GM23338 (cell line): ENCODE results near the gene LAT. TPM values are rescaled to one million over a fixed set of nuclear protein-coding genes. Genes with fewer than 3 reads are reported as not detected.

Source experiments
- ATAC-seq: fragments of 200-7000 bp; cut with Tn5 transposase; 3 replicates; pipeline ENCODE4 v1.9.1; 2020
- DNase-seq: peaks from one replicate; pipeline ENCODE4 v3.0.0-alpha.2; 2015; ENCODE audit warnings: low spot score
- H2AFZ ChIP-seq: fragments of 200-600 bp; sonication (generic); 2 replicates; pipeline ENCODE4 v1.8.0; 2016; ENCODE audit warnings: antibody characterized with exemption, mild to moderate bottlenecking, moderate library complexity
- H3F3A ChIP-seq: fragments of 200-600 bp; sonication (generic); replicated peaks from 2 replicates; pipeline ENCODE4 v1.8.0; 2017; ENCODE audit warnings: antibody characterized with exemption, mixed run types, low read depth
- H3K27ac ChIP-seq: fragments of 200-600 bp; sonication (generic); 2 replicates; pipeline ENCODE4 v1.6.1; 2016; ENCODE audit warnings: low read depth
- H3K27me3 ChIP-seq: fragments of 200-600 bp; sonication (generic); 2 replicates; pipeline ENCODE4 v1.8.0; 2016; ENCODE audit warnings: mild to moderate bottlenecking, mixed run types, moderate library complexity; ENCODE audit not compliant: insufficient read depth
- H3K36me3 ChIP-seq: fragments of 200-600 bp; sonication (generic); 2 replicates; pipeline ENCODE4 v1.8.0; 2016; ENCODE audit warnings: mild to moderate bottlenecking; ENCODE audit not compliant: insufficient read depth
- H3K4me1 ChIP-seq: fragments of 200-600 bp; sonication (generic); 2 replicates; pipeline ENCODE4 v1.8.0; 2016; ENCODE audit warnings: mild to moderate bottlenecking, moderate library complexity; ENCODE audit not compliant: insufficient read depth
- H3K4me2 ChIP-seq: fragments of 200-600 bp; sonication (generic); 2 replicates; pipeline ENCODE4 v1.7.1; 2017; ENCODE audit warnings: mixed run types
- H3K4me3 ChIP-seq: fragments of 200-600 bp; sonication (generic); 2 replicates; pipeline ENCODE4 v1.6.1; 2016; ENCODE audit warnings: mixed run types
- H3K79me2 ChIP-seq: fragments of 200-600 bp; sonication (generic); replicated peaks from 2 replicates; pipeline ENCODE4 v1.8.0; 2017; ENCODE audit warnings: mild to moderate bottlenecking; ENCODE audit not compliant: insufficient read depth
- H3K9me2 ChIP-seq: fragments of 200-600 bp; sonication (generic); 2 replicates; pipeline ENCODE4 v1.8.0; 2017; ENCODE audit not compliant: insufficient read depth
- H4K20me1 ChIP-seq: fragments of 200-600 bp; sonication (generic); replicated peaks from 2 replicates; pipeline ENCODE4 v1.8.0; 2017; ENCODE audit warnings: mild to moderate bottlenecking; ENCODE audit not compliant: insufficient read depth
- H3K27ac Mint-ChIP-seq: 2 replicates; pipeline ENCODE4 v1.8.0; 2020; ENCODE audit warnings: inconsistent platforms, mild to moderate bottlenecking, moderate library complexity, mixed read lengths
- H3K27me3 Mint-ChIP-seq: 3 replicates; pipeline ENCODE4 v1.8.0; 2022; ENCODE audit warnings: low read depth, mild to moderate bottlenecking, moderate library complexity, mixed read lengths, inconsistent platforms; ENCODE audit not compliant: insufficient read depth, poor library complexity
- H3K36me3 Mint-ChIP-seq: 3 replicates; pipeline ENCODE4 v1.8.0; 2021; ENCODE audit warnings: low read depth, mild to moderate bottlenecking, inconsistent platforms, moderate library complexity, mixed read lengths
- H3K4me1 Mint-ChIP-seq: 3 replicates; pipeline ENCODE4 v1.8.0; 2020; ENCODE audit warnings: mild to moderate bottlenecking, inconsistent platforms, mixed read lengths
- H3K4me3 Mint-ChIP-seq: 3 replicates; pipeline ENCODE4 v1.8.0; 2021; ENCODE audit warnings: moderate library complexity, mild to moderate bottlenecking, inconsistent platforms, mixed read lengths
- H3K9me3 Mint-ChIP-seq: 3 replicates; pipeline ENCODE4 v1.8.0; 2020; ENCODE audit warnings: moderate library complexity, mild to moderate bottlenecking, inconsistent platforms, mixed read lengths
- EZH2 ChIP-seq: fragments of 200-600 bp; sonication (generic); IDR thresholded peaks from one replicate; pipeline ENCODE4 v1.8.0; 2017; ENCODE audit warnings: antibody characterized with exemption, mild to moderate bottlenecking, low read depth; ENCODE audit not compliant: unreplicated experiment
- EZH2phosphoT487 ChIP-seq: fragments of 200-600 bp; sonication (generic); IDR thresholded peaks from one replicate; pipeline ENCODE4 v1.8.1; 2018; ENCODE audit warnings: antibody characterized with exemption; ENCODE audit not compliant: unreplicated experiment
- JUNB ChIP-seq: IDR thresholded peaks from one replicate; pipeline ENCODE4 v1.6.1; 2016; ENCODE audit warnings: antibody characterized with exemption; ENCODE audit not compliant: unreplicated experiment
- NANOG ChIP-seq: IDR thresholded peaks from 2 replicates; pipeline ENCODE4 v1.6.1; 2016; ENCODE audit warnings: antibody characterized with exemption, borderline replicate concordance
- ZNF114 ChIP-seq: fragments of 250-450 bp; sonication (Bioruptor Pico); IDR thresholded peaks from 2 replicates; pipeline ENCODE4 v1.5.0; 2020; ENCODE audit warnings: mild to moderate bottlenecking, moderate library complexity
- polyA plus RNA-seq: library from polyadenylated mRNA; unstranded; fragments of >200 nt; fragmentation: Nextera tagmentation; extraction: Ambion mirVana; gene quantifications from 2 replicates; pipeline ENCODE4 v1.2.1, GENCODE V29; 2016
- total RNA-seq: library from RNA; depleted of rRNA; stranded (reverse); fragments of >200 nt; shearing (Covaris generic); gene quantifications from 2 replicates; pipeline ENCODE4 v1.2.3, GENCODE V29; 2014
- TF ChIP-seq, protein P1 (sequence below), 2 experiments: fragments of 200-600 bp in 1 of 2; sonication (generic) in 1 of 2; conservative IDR thresholded peaks; 2 replicates each; pipeline versions ENCODE4 v1.5.1 to v1.6.1; 2016 to 2017; ENCODE audit warnings: antibody characterized with exemption in 2 of 2, low read depth in 2 of 2, mild to moderate bottlenecking in 2 of 2, moderate library complexity in 1 of 2
- TF ChIP-seq, protein P2 (sequence below): fragments of 250-450 bp; sonication (Bioruptor Pico); IDR thresholded peaks from 2 replicates; pipeline ENCODE4 v1.5.0; 2020; ENCODE audit warnings: mild to moderate bottlenecking, moderate library complexity
- TF ChIP-seq, protein P3 (sequence below): IDR thresholded peaks from 2 replicates; pipeline ENCODE4 v1.6.1; 2016; ENCODE audit warnings: antibody characterized with exemption

LAT gene
- total and polyA plus RNA-seq, 2 experiments from 2014 or later: 2.2 to 2.4 TPM

DNA sequence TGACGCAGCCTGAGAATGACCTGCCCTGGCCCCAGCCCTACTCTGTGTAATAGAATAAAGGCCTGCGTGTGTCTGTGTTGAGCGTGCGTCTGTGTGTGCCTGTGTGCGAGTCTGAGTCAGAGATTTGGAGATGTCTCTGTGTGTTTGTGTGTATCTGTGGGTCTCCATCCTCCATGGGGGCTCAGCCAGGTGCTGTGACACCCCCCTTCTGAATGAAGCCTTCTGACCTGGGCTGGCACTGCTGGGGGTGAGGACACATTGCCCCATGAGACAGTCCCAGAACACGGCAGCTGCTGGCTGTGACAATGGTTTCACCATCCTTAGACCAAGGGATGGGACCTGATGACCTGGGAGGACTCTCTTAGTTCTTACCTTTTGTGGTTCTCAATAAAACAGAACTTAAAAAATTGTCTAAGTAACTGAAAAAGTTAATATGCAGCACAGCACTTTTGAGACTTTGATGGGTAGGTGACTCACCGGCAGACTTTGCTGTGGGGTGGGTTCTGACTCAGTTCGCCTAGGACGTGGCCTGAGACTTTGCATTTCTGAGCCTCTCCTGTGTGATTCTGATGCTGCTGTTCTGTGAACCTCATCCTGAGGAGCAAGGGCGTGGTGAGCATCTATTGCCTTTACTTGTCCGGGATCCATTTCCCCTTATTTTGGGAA lies 5.7 kb downstream of the LAT start:
- Histone ChIP-seq H3K4me3 (no peak overlapping the region), H4K20me1 (no peaks in the 10 kb centered on the region), H2AFZ (no peak overlapping the region), H3K36me3 (0 out of 2 replicates have a peak, but pooled peaks cover 4% of the 10 kb centered on the region), H3F3A (no peaks in the 10 kb centered on the region), H3K4me2 (no peak overlapping the region), H3K79me2 (no peaks in the 10 kb centered on the region), H3K4me1 (no peaks in the 10 kb centered on the region), H3K27ac (no peak overlapping the region), H3K9me2 (no peaks in the 10 kb centered on the region), H3K27me3 (no peaks in the 10 kb centered on the region)
- H3K4me1 Mint-ChIP-seq: no peaks in the 10 kb centered on the region
- H3K9me3 Mint-ChIP-seq: no peaks in the 10 kb centered on the region; the same call in 1 of the 3 replicates
- TF ChIP-seq ZNF114: no peak
- TF ChIP-seq JUNB: no peak
- TF ChIP-seq, protein P1, sequence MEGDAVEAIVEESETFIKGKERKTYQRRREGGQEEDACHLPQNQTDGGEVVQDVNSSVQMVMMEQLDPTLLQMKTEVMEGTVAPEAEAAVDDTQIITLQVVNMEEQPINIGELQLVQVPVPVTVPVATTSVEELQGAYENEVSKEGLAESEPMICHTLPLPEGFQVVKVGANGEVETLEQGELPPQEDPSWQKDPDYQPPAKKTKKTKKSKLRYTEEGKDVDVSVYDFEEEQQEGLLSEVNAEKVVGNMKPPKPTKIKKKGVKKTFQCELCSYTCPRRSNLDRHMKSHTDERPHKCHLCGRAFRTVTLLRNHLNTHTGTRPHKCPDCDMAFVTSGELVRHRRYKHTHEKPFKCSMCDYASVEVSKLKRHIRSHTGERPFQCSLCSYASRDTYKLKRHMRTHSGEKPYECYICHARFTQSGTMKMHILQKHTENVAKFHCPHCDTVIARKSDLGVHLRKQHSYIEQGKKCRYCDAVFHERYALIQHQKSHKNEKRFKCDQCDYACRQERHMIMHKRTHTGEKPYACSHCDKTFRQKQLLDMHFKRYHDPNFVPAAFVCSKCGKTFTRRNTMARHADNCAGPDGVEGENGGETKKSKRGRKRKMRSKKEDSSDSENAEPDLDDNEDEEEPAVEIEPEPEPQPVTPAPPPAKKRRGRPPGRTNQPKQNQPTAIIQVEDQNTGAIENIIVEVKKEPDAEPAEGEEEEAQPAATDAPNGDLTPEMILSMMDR (conservative IDR thresholded peaks at IDR 0.05; ENCODE audit: low read depth in 2 of 2): no peak
- no peak for TF ChIP-seq EZH2phosphoT487
- TF ChIP-seq NANOG: no peak
- H3K27me3 Mint-ChIP-seq: peaks cover 7% of the 10 kb centered on the region
- no peak for DNase-seq
- no peak overlapping the region for H3K27ac Mint-ChIP-seq
- H3K36me3 Mint-ChIP-seq: peaks cover 7% of the 10 kb centered on the region
- H3K4me3 Mint-ChIP-seq: no peak overlapping the region
- no peak for ATAC-seq

DNA sequence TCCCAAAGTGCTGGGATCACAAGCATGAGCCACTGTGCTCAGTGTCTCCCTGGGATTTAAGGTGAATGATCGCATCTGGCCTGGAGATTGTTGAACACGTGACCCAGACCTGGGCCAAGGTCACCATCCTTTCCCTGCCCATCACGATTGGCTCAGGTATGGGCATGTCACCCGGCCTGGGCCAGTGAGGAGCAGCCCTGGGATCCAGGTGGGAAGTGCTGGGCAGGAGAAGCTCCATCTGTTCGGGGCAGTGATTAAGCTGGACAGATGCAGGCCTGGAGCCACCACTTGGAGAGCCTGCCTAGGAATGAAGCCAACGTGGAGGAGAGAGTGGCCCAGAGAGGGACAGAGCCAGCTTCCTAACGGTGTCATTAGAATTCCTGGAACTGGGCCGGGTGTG lies 6.8 kb downstream of the LAT start:
- Mint-ChIP-seq H3K9me3 (no peaks in the 10 kb centered on the region; the same call in 1 of the 3 replicates), H3K4me3 (no peak overlapping the region), H3K27ac (no peak overlapping the region; the same call in 1 of the 2 replicates), H3K4me1 (no peaks in the 10 kb centered on the region), H3K36me3 (peaks cover 7% of the 10 kb centered on the region), H3K27me3 (peaks cover 9% of the 10 kb centered on the region)
- no peaks in the 10 kb centered on the region for H3K79me2 ChIP-seq
- H2AFZ ChIP-seq: no peak overlapping the region
- no peaks in the 10 kb centered on the region for H3K9me2 ChIP-seq
- no peaks in the 10 kb centered on the region for H3F3A ChIP-seq
- 0 out of 2 replicates have a peak, but pooled peaks cover 4% of the 10 kb centered on the region for H3K36me3 ChIP-seq
- H3K27me3 ChIP-seq: no peaks in the 10 kb centered on the region
- H3K27ac ChIP-seq: no peak overlapping the region
- no peak for DNase-seq
- no peak overlapping the region for H3K4me3 ChIP-seq
- no peak overlapping the region for H3K4me2 ChIP-seq
- ATAC-seq: no peak
- no peaks in the 10 kb centered on the region for H4K20me1 ChIP-seq
- H3K4me1 ChIP-seq: no peaks in the 10 kb centered on the region
- TF ChIP-seq, protein P1 (conservative IDR thresholded peaks at IDR 0.05; ENCODE audit: low read depth in 2 of 2): no peak
- TF ChIP-seq, protein P2, sequence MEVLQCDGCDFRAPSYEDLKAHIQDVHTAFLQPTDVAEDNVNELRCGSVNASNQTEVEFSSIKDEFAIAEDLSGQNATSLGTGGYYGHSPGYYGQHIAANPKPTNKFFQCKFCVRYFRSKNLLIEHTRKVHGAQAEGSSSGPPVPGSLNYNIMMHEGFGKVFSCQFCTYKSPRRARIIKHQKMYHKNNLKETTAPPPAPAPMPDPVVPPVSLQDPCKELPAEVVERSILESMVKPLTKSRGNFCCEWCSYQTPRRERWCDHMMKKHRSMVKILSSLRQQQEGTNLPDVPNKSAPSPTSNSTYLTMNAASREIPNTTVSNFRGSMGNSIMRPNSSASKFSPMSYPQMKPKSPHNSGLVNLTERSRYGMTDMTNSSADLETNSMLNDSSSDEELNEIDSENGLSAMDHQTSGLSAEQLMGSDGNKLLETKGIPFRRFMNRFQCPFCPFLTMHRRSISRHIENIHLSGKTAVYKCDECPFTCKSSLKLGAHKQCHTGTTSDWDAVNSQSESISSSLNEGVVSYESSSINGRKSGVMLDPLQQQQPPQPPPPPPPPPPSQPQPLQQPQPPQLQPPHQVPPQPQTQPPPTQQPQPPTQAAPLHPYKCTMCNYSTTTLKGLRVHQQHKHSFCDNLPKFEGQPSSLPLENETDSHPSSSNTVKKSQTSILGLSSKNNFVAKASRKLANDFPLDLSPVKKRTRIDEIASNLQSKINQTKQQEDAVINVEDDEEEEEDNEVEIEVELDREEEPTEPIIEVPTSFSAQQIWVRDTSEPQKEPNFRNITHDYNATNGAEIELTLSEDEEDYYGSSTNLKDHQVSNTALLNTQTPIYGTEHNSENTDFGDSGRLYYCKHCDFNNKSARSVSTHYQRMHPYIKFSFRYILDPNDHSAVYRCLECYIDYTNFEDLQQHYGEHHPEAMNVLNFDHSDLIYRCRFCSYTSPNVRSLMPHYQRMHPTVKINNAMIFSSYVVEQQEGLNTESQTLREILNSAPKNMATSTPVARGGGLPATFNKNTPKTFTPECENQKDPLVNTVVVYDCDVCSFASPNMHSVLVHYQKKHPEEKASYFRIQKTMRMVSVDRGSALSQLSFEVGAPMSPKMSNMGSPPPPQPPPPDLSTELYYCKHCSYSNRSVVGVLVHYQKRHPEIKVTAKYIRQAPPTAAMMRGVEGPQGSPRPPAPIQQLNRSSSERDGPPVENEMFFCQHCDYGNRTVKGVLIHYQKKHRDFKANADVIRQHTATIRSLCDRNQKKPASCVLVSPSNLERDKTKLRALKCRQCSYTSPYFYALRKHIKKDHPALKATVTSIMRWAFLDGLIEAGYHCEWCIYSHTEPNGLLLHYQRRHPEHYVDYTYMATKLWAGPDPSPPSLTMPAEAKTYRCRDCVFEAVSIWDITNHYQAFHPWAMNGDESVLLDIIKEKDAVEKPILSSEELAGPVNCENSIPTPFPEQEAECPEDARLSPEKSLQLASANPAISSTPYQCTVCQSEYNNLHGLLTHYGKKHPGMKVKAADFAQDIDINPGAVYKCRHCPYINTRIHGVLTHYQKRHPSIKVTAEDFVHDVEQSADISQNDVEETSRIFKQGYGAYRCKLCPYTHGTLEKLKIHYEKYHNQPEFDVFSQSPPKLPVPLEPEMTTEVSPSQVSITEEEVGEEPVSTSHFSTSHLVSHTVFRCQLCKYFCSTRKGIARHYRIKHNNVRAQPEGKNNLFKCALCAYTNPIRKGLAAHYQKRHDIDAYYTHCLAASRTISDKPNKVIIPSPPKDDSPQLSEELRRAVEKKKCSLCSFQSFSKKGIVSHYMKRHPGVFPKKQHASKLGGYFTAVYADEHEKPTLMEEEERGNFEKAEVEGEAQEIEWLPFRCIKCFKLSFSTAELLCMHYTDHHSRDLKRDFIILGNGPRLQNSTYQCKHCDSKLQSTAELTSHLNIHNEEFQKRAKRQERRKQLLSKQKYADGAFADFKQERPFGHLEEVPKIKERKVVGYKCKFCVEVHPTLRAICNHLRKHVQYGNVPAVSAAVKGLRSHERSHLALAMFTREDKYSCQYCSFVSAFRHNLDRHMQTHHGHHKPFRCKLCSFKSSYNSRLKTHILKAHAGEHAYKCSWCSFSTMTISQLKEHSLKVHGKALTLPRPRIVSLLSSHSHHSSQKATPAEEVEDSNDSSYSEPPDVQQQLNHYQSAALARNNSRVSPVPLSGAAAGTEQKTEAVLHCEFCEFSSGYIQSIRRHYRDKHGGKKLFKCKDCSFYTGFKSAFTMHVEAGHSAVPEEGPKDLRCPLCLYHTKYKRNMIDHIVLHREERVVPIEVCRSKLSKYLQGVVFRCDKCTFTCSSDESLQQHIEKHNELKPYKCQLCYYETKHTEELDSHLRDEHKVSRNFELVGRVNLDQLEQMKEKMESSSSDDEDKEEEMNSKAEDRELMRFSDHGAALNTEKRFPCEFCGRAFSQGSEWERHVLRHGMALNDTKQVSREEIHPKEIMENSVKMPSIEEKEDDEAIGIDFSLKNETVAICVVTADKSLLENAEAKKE (CRISPR knock-in tag): no peak
- TF ChIP-seq EZH2phosphoT487 (no peak), ZNF114 (no peak), JUNB (no peak), EZH2 (no peak)
- TF ChIP-seq, protein P3, sequence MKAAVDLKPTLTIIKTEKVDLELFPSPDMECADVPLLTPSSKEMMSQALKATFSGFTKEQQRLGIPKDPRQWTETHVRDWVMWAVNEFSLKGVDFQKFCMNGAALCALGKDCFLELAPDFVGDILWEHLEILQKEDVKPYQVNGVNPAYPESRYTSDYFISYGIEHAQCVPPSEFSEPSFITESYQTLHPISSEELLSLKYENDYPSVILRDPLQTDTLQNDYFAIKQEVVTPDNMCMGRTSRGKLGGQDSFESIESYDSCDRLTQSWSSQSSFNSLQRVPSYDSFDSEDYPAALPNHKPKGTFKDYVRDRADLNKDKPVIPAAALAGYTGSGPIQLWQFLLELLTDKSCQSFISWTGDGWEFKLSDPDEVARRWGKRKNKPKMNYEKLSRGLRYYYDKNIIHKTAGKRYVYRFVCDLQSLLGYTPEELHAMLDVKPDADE: no peak
